Gastrocnemius medialis (tissue), 4 donors: ENCODE data around the gene PRKCH.

ENCODE experiments used
- POLR2A ChIP-seq, 2 donors: fragments of 450-650 bp; IDR thresholded peaks; one replicate each; pipeline ENCODE4 v1.6.1; 2017; ENCODE audit warnings: antibody characterized with exemption in 2 of 2, mild to moderate bottlenecking in 2 of 2, moderate library complexity in 2 of 2
- TF ChIP-seq, protein P1 (sequence below), 5 experiments: fragments of 450-650 bp in 3 of 5; fragments of 200-600 bp in 2 of 5; sonication (generic) in 2 of 5; IDR thresholded peaks in 4 of 5; conservative IDR thresholded peaks in 1 of 5; 1 replicate in 4 of 5; 2 replicates in 1 of 5; pipeline ENCODE4 v1.5.1; 2016 to 2019; ENCODE audit warnings: antibody characterized with exemption in 5 of 5, mild to moderate bottlenecking in 3 of 5, moderate library complexity in 3 of 5

DNA sequence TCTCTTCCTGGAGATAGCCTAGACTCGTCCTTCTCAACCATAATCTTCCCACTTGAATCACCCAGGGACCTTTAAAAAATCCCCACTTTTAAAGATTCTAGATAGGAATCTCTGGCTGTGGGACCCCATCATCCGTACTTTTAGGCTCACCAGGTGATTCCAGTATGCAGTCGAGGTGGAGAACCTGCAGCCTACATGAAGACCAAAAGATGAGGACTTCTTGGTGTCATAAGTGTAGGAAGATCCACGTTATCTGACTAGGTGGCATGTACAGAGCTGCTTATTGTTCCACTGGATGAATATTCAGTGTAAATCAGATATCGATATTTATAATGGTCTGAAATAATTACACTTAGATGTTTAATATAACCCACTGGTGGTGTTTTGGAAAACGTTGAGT is 2.6 kb downstream of the PRKCH start:
- TF ChIP-seq, protein P1, sequence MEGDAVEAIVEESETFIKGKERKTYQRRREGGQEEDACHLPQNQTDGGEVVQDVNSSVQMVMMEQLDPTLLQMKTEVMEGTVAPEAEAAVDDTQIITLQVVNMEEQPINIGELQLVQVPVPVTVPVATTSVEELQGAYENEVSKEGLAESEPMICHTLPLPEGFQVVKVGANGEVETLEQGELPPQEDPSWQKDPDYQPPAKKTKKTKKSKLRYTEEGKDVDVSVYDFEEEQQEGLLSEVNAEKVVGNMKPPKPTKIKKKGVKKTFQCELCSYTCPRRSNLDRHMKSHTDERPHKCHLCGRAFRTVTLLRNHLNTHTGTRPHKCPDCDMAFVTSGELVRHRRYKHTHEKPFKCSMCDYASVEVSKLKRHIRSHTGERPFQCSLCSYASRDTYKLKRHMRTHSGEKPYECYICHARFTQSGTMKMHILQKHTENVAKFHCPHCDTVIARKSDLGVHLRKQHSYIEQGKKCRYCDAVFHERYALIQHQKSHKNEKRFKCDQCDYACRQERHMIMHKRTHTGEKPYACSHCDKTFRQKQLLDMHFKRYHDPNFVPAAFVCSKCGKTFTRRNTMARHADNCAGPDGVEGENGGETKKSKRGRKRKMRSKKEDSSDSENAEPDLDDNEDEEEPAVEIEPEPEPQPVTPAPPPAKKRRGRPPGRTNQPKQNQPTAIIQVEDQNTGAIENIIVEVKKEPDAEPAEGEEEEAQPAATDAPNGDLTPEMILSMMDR (IDR thresholded peaks at IDR 0.05 in 4 of 5, conservative IDR thresholded peaks at IDR 0.05 in 1 of 5) = no peak
- TF ChIP-seq POLR2A (IDR thresholded peaks at IDR 0.05) = no peak
